Spleen (tissue), 7 donors: ENCODE results near the gene SENP7.

ENCODE experiments used
- CTCF ChIP-seq, 11 experiments: fragments of 200-600 bp in 7 of 11; fragments of 450-650 bp in 4 of 11; sonication (generic) in 4 of 11; IDR thresholded peaks in 8 of 11; conservative IDR thresholded peaks in 3 of 11; 1 replicate in 7 of 11; 2 replicates in 4 of 11; pipeline versions ENCODE4 v1.4.0 to v1.8.0; 2016 to 2021; ENCODE audit warnings: antibody characterized with exemption in 11 of 11, inconsistent platforms in 4 of 11, mild to moderate bottlenecking in 1 of 11
- POLR2A ChIP-seq, 3 donors: fragments of 450-650 bp; IDR thresholded peaks; one replicate each; pipeline ENCODE4 v1.5.1; 2017; ENCODE audit warnings: antibody characterized with exemption in 3 of 3, mild to moderate bottlenecking in 1 of 3
- donor health status: DM: no; HTN: no; CAD: no; lungs with moderate emphysema.
- donor health status: DM: no; HTN: no; CAD: no.
- donor health status: DM: no; HTN: no; CAD: no.

DNA sequence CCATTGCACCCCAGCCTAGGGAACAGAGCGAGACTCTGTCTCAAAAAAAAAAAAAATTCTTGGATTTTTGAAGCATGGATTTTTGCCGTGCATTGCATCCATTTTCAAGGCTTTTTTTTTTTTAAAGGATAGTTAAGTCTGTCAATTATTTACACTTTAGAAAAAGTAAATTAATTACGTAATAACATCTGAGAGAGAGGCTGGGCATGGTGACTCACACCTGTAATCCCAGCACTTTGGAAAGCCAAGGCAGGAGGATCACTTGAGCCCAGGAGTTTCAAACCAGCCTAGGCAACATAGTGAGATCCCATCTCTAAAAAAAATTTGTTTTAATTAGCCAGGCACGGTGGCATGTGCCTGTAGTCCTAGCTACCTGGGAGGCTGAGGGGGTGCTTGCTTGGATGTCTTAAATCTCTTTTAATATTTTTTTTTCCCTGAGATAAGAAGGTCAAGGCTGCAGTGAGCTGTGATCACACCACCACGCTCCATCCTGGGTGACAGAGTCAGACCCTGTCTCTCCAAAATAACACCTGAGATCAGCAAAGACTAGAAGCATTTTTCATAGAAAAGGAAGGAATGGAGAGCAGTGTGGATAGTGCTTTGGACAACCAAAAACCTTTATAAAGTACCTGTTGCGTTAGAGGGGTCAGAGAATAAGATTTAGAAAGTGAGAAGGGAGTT, 6.8 kb upstream of the SENP7 start:
- no peak for TF ChIP-seq CTCF (IDR thresholded peaks at IDR 0.05 in 8 of 11, conservative IDR thresholded peaks at IDR 0.05 in 3 of 11)
- TF ChIP-seq POLR2A (IDR thresholded peaks at IDR 0.05) = no peak
